ENCODE data around the gene C3orf62.
"Not testable (repeated sequence)": the region's sequence is repeated elsewhere in the genome, so short reads cannot be mapped to it uniquely, and the experiment has no call there.

The C3orf62 gene

DNA sequence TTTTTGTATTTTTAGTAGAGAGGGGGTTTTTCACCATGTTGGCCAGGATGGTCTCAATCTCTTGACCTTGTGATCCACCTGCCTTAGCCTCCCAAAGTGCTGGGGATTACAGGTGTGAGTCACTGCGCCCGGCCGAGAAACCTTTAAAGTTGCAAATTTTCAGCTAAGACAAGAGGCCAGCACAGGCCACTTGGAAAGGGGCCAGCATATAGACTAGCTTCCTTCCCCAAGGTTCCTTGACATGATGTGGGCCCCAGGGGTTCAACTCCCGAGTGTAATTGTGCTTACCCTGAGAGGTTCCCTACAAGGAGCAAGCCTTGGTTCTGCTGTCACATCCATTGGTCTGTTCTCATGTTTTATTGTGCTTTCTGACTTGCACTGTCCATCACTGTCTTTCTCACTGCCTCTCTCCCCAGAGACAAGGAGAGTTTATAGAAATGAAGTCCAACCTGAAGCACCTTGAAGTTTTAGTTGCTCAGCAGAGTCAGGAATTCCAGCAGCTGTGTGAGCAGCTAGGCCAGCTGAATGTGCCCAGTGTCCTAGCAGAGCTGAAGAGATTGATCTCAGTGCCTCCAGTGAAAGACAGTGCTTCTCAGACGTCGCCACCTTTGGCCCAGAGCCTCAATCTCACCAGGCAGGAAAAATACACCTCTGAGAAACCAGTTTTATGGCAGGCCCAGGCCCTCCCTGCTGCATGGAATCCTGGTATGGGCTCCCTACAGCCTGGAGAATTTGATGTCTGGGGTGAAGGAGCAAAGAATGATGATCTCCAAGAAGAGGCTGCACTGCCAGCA is 21.1 kb downstream of the C3orf62 start:
- TF ChIP-seq, protein P1, sequence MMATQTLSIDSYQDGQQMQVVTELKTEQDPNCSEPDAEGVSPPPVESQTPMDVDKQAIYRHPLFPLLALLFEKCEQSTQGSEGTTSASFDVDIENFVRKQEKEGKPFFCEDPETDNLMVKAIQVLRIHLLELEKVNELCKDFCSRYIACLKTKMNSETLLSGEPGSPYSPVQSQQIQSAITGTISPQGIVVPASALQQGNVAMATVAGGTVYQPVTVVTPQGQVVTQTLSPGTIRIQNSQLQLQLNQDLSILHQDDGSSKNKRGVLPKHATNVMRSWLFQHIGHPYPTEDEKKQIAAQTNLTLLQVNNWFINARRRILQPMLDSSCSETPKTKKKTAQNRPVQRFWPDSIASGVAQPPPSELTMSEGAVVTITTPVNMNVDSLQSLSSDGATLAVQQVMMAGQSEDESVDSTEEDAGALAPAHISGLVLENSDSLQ (IDR thresholded peaks at IDR 0.05): no peak
- TF ChIP-seq FOXK2 (IDR thresholded peaks at IDR 0.05) (no peak), ARNT (IDR thresholded peaks at IDR 0.05) (no peak), L3MBTL2 (conservative IDR thresholded peaks at IDR 0.05) (no peak), TARDBP (IDR thresholded peaks at IDR 0.05) (no peak), LEF1 (IDR thresholded peaks at IDR 0.05; ENCODE audit: borderline replicate concordance) (no peak), SUZ12 (IDR thresholded peaks at IDR 0.05) (no peak), FOXM1 (IDR thresholded peaks at IDR 0.05; ENCODE audit: borderline replicate concordance) (no peak), BHLHE40 (IDR thresholded peaks at IDR 0.05; ENCODE audit: borderline replicate concordance) (no peak), NFRKB (IDR thresholded peaks at IDR 0.05) (no peak), ZNF384 (IDR thresholded peaks at IDR 0.05) (no peak), CTBP1 (IDR thresholded peaks at IDR 0.05; ENCODE audit: borderline replicate concordance) (no peak), ELF4 (IDR thresholded peaks at IDR 0.05) (no peak), FOXA1 (IDR thresholded peaks at IDR 0.05) (no peak), SP1 (IDR thresholded peaks at IDR 0.05) (no peak), HDGF (IDR thresholded peaks at IDR 0.05; ENCODE audit: borderline replicate concordance) (no peak)
- ChIA-PET POLR2A (no interaction called here), CTCF (no interaction called here)
- DNase-seq (ENCODE audit: extremely low spot score): no peak

DNA sequence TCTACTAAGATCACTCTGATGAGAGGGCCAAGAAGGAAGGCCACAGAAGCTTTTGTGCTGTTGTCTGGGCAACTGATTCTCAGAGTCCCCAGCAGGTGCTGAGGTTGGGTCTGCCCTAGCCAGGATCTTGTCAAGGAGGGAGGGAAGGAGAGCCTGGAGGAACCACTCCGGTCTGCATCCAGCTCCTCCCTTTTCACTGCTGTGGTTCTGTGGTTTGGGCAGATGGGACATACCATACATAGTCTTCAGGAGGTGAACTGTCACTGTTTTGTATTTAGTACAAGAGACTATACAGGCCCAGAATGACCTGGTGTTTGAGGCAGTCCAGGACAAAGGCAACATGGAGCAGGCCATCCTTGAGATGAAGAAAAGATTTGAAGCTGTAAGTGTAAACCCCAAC is 21.9 kb downstream of the C3orf62 start:
- TF ChIP-seq FOXM1 (IDR thresholded peaks at IDR 0.05; ENCODE audit: borderline replicate concordance) (no peak), FOXK2 (IDR thresholded peaks at IDR 0.05) (no peak), CTBP1 (IDR thresholded peaks at IDR 0.05; ENCODE audit: borderline replicate concordance) (no peak), BHLHE40 (IDR thresholded peaks at IDR 0.05; ENCODE audit: borderline replicate concordance) (no peak), NFRKB (IDR thresholded peaks at IDR 0.05) (no peak), ZNF384 (IDR thresholded peaks at IDR 0.05) (no peak), FOXA1 (IDR thresholded peaks at IDR 0.05) (no peak), LEF1 (IDR thresholded peaks at IDR 0.05; ENCODE audit: borderline replicate concordance) (no peak), SP1 (IDR thresholded peaks at IDR 0.05) (no peak), L3MBTL2 (conservative IDR thresholded peaks at IDR 0.05) (no peak), SUZ12 (IDR thresholded peaks at IDR 0.05) (no peak), ARNT (IDR thresholded peaks at IDR 0.05) (no peak), HDGF (IDR thresholded peaks at IDR 0.05; ENCODE audit: borderline replicate concordance) (no peak), ELF4 (IDR thresholded peaks at IDR 0.05) (no peak)
- TF ChIP-seq, protein P1 (IDR thresholded peaks at IDR 0.05): no peak
- CTCF ChIA-PET: no interaction called here
- no peak for DNase-seq (ENCODE audit: extremely low spot score)
- POLR2A ChIA-PET: no interaction called here

DNA sequence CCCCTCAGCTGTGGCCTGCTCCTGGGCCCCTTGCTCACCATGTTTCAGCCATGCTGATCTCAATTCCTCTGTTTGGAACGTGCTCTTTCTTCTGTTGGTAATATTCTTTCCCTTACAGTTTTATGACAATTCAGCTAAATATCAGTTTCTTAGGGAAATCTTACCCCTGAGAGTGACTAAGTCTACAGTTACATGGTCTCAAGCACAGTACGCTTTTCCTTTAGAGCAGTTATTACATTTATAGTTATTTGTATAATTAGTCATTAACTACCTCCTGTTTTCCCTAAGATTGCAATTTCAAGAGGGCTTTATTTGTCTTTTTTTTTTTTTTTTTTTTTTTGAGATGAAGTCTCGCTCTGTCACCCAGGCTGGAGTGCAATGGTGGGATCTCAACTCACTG is 23.5 kb downstream of the C3orf62 start:
- POLR2A ChIA-PET: no interaction called here
- CTCF ChIA-PET: no interaction called here
- DNase-seq (ENCODE audit: extremely low spot score): no peak
- TF ChIP-seq FOXK2 (IDR thresholded peaks at IDR 0.05): no peak
- no peak for TF ChIP-seq CTBP1 (IDR thresholded peaks at IDR 0.05; ENCODE audit: borderline replicate concordance)
- TF ChIP-seq ARNT (IDR thresholded peaks at IDR 0.05): no peak
- no peak for TF ChIP-seq BHLHE40 (IDR thresholded peaks at IDR 0.05; ENCODE audit: borderline replicate concordance)
- TF ChIP-seq L3MBTL2 (conservative IDR thresholded peaks at IDR 0.05): no peak
- no peak for TF ChIP-seq ZNF384 (IDR thresholded peaks at IDR 0.05)

DNA sequence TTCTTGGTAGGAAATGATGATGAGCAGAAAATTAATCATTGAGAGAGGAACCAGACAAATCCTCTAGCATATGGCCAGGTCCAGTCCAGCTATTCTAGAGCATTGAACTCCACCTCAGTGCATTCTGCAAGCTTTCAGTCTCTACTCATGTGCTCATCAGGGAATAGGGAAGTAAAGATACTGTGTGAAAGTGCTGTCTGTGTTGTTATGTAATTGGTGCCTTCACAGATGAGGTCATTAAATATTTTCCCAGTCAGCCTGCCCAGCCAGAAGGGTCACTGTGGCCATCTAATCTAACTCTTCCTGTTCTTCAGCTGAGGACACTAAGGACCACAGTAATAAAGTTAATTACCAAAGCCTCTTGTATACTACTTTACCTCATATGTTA is 28.2 kb downstream of the C3orf62 start:
- ChIA-PET CTCF (no interaction called here), POLR2A (no interaction called here)
- no peak for DNase-seq (ENCODE audit: extremely low spot score)
- no peak for TF ChIP-seq CTBP1 (IDR thresholded peaks at IDR 0.05; ENCODE audit: borderline replicate concordance)

DNA sequence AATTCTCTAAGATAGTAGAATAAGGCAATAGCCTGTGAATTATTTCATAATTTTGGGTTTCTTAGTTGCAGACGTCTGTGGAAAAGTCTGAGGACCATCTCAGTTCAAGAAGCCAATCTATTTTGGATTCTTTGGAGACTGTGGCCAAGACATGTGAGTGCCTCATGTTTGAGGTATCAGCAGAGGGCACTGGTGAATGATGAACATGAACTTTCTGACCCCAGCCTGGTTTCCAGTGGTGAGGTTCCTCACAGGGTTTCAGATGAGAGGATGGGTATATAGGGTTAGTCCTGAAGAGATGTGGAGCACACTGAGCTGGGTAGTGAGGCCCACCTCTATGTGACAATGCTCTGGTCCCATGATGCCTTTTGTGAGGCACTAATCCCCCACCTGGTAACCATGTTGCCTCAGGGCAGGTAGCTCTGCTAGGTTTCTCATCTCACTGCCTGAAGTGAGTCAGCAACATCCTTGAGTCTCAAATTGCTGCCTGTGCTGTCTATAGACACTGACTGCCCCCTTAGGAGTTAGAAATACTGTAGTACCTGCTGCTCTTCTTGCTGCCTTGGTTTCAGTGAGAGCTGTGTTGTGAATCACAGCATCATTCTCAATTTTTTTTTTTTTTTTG is 32.3 kb downstream of the C3orf62 start:
- TF ChIP-seq SUZ12 (IDR thresholded peaks at IDR 0.05) (no peak), ELF4 (IDR thresholded peaks at IDR 0.05) (no peak), HDGF (IDR thresholded peaks at IDR 0.05; ENCODE audit: borderline replicate concordance) (no peak), FOXM1 (IDR thresholded peaks at IDR 0.05; ENCODE audit: borderline replicate concordance) (no peak), ARNT (IDR thresholded peaks at IDR 0.05) (no peak), LEF1 (IDR thresholded peaks at IDR 0.05; ENCODE audit: borderline replicate concordance) (no peak), FOXA1 (IDR thresholded peaks at IDR 0.05) (no peak), FOXK2 (IDR thresholded peaks at IDR 0.05) (no peak), NFRKB (IDR thresholded peaks at IDR 0.05) (no peak), BHLHE40 (IDR thresholded peaks at IDR 0.05; ENCODE audit: borderline replicate concordance) (no peak), L3MBTL2 (conservative IDR thresholded peaks at IDR 0.05) (no peak), ZNF384 (IDR thresholded peaks at IDR 0.05) (no peak), CTBP1 (IDR thresholded peaks at IDR 0.05; ENCODE audit: borderline replicate concordance) (no peak), SP1 (IDR thresholded peaks at IDR 0.05) (no peak), TARDBP (IDR thresholded peaks at IDR 0.05) (no peak)
- TF ChIP-seq, protein P1 (IDR thresholded peaks at IDR 0.05): no peak
- ChIA-PET CTCF (no interaction called here), POLR2A (no interaction called here)
- DNase-seq (ENCODE audit: extremely low spot score): no peak

DNA sequence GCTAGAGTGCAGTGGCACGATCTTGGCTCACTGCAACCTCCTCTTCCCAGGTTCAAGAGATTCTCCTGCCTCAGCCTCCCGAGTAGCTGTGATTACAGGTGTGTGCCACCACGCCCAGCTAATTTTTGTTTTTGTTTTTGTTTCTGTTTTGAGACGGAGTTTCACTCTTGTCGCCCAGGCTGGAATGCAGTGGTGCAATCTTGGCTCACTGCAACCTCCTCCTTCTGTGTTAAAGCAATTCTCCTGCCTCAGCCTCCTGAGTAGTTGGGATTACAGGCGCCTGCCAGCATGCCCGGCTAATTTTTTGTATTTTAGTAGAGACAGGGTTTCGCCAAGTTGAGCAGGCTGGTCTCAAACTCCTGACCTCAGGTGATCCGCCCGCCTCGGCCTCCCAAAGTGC is 36.9 kb downstream of the C3orf62 start:
- POLR2A ChIA-PET; DNase-seq (ENCODE audit: extremely low spot score); CTCF ChIA-PET: not testable (repeated sequence)

Data from HEK293T (cell line).